GM23338 (cell line): ENCODE results near the gene KIF5A. TPM values are rescaled to one million over a fixed set of nuclear protein-coding genes. Genes with fewer than 3 reads are reported as not detected.

Experiments
- microRNA counts: library from miRNA; unstranded; fragments of <30 nt; microRNA quantifications from one replicate; lab custom pipeline; 2017
- microRNA-seq: library from miRNA; unstranded; fragments of <30 nt; microRNA quantifications from one replicate; pipeline ENCODE4, GENCODE V29; 2017
- polyA plus RNA-seq: library from polyadenylated mRNA; unstranded; fragments of >200 nt; fragmentation: Nextera tagmentation; extraction: Ambion mirVana; gene quantifications from 2 replicates; pipeline ENCODE4 v1.2.1, GENCODE V29; 2016
- small RNA-seq: library from RNA; depleted of rRNA; stranded (forward); fragments of <200 nt; gene quantifications from one replicate; pipeline ENCODE3, GENCODE V24; 2014; ENCODE audit warnings: low replicate concordance
- total RNA-seq: library from RNA; depleted of rRNA; stranded (reverse); fragments of >200 nt; shearing (Covaris generic); gene quantifications from 2 replicates; pipeline ENCODE4 v1.2.3, GENCODE V29; 2014; rRNA removed

The KIF5A gene
- total and polyA plus RNA-seq, 2 experiments from 2014 or later: 11.1 to 21.3 TPM

MicroRNAs within 50 kb of the gene (microRNA counts, 767-probe panel; counts per million panel counts)
- not detected for microRNA hsa-miR-616-3p (lab: Ali Mortazavi, UCI)

Small RNAs within 50 kb of the gene (microRNA-seq; reads per million reads assigned to microRNA genes)
- gene MIR616 (0.89 reads per million), gene MIR6758 (1.8 reads per million)

Small RNAs within 50 kb of the gene (small RNA-seq; reads per million reads assigned to genes)
- not detected for gene MIR616

Other genes starting within 250 kb of the KIF5A start
- 17.7 and 19.6 TPM in 2 replicates for gene R3HDM2, start 119.0 kb upstream of the KIF5A start, total RNA-seq
- 9.6 and 10.2 TPM in 2 replicates for gene R3HDM2, start 119.0 kb upstream of the KIF5A start, polyA plus RNA-seq
- not detected in 2 replicates for gene INHBC, start 115.3 kb upstream of the KIF5A start, total RNA-seq
- gene INHBC, start 115.3 kb upstream of the KIF5A start, polyA plus RNA-seq: 0.53 TPM in 1 of 2 replicates, not detected in the other
- 19.4 and 29.0 TPM in 2 replicates for gene INHBE, start 94.7 kb upstream of the KIF5A start, total RNA-seq
- gene INHBE, start 94.7 kb upstream of the KIF5A start, polyA plus RNA-seq: 5.6 and 7.4 TPM in 2 replicates
- 16.1 and 18.1 TPM in 2 replicates for gene GLI1, start 90.3 kb upstream of the KIF5A start, total RNA-seq
- 4.8 and 5.6 TPM in 2 replicates for gene GLI1, start 90.3 kb upstream of the KIF5A start, polyA plus RNA-seq
- gene ARHGAP9, start 70.2 kb upstream of the KIF5A start, total RNA-seq: 4.6 and 7.1 TPM in 2 replicates
- gene ARHGAP9, start 70.2 kb upstream of the KIF5A start, polyA plus RNA-seq: 4.5 and 4.9 TPM in 2 replicates
- 247 and 266 TPM in 2 replicates for gene MARS1, start 62.0 kb upstream of the KIF5A start, total RNA-seq
- 351 and 389 TPM in 2 replicates for gene MARS1, start 62.0 kb upstream of the KIF5A start, polyA plus RNA-seq
- 3.9 and 4.1 TPM in 2 replicates for gene DDIT3, start 29.5 kb upstream of the KIF5A start, total RNA-seq
- 11.7 and 12.5 TPM in 2 replicates for gene DDIT3, start 29.5 kb upstream of the KIF5A start, polyA plus RNA-seq
- gene MBD6, start 27.2 kb upstream of the KIF5A start, total RNA-seq: 12.5 and 16.9 TPM in 2 replicates
- 17.1 and 18.3 TPM in 2 replicates for gene MBD6, start 27.2 kb upstream of the KIF5A start, polyA plus RNA-seq
- 134 and 157 TPM in 2 replicates for gene DCTN2, start 2.9 kb upstream of the KIF5A start, total RNA-seq
- gene DCTN2, start 2.9 kb upstream of the KIF5A start, polyA plus RNA-seq: 56.1 and 62.3 TPM in 2 replicates
- 26.4 and 30.6 TPM in 2 replicates for gene PIP4K2C, start 41.1 kb downstream of the KIF5A start, total RNA-seq
- 10.5 and 10.8 TPM in 2 replicates for gene PIP4K2C, start 41.1 kb downstream of the KIF5A start, polyA plus RNA-seq
- 37.8 and 46.6 TPM in 2 replicates for gene DTX3, start 54.8 kb downstream of the KIF5A start, total RNA-seq
- gene DTX3, start 54.8 kb downstream of the KIF5A start, polyA plus RNA-seq: 16.7 and 22.8 TPM in 2 replicates
- gene ARHGEF25, start 61.4 kb downstream of the KIF5A start, total RNA-seq: 9.9 and 10.2 TPM in 2 replicates
- 0.53 TPM in 1 of 2 replicates, not detected in the other for gene ARHGEF25, start 61.4 kb downstream of the KIF5A start, polyA plus RNA-seq
- 2.4 and 2.8 TPM in 2 replicates for gene B4GALNT1, start 83.2 kb downstream of the KIF5A start, total RNA-seq
- gene B4GALNT1, start 83.2 kb downstream of the KIF5A start, polyA plus RNA-seq: 1.3 and 1.4 TPM in 2 replicates
- 66.1 and 79.7 TPM in 2 replicates for gene OS9, start 144.1 kb downstream of the KIF5A start, total RNA-seq
- 27.5 and 29.3 TPM in 2 replicates for gene OS9, start 144.1 kb downstream of the KIF5A start, polyA plus RNA-seq
- gene AGAP2, start 188.7 kb downstream of the KIF5A start, total RNA-seq: 1.1 and 1.3 TPM in 2 replicates
- 0.36 and 0.38 TPM in 2 replicates for gene AGAP2, start 188.7 kb downstream of the KIF5A start, polyA plus RNA-seq
- 15.6 and 32.9 TPM in 2 replicates for gene TSPAN31, start 195.0 kb downstream of the KIF5A start, total RNA-seq
- 12.9 and 15.5 TPM in 2 replicates for gene TSPAN31, start 195.0 kb downstream of the KIF5A start, polyA plus RNA-seq
- gene CDK4, start 202.3 kb downstream of the KIF5A start, total RNA-seq: 198 and 214 TPM in 2 replicates
- 105 and 108 TPM in 2 replicates for gene CDK4, start 202.3 kb downstream of the KIF5A start, polyA plus RNA-seq
- 2.9 and 3.5 TPM in 2 replicates for gene MARCHF9, start 205.1 kb downstream of the KIF5A start, total RNA-seq
- gene MARCHF9, start 205.1 kb downstream of the KIF5A start, polyA plus RNA-seq: 3.1 and 3.3 TPM in 2 replicates
- 2.7 and 6.8 TPM in 2 replicates for gene CYP27B1, start 217.0 kb downstream of the KIF5A start, total RNA-seq
- 0.83 and 1.1 TPM in 2 replicates for gene CYP27B1, start 217.0 kb downstream of the KIF5A start, polyA plus RNA-seq
- gene METTL1, start 222.1 kb downstream of the KIF5A start, total RNA-seq: 12.2 and 18.9 TPM in 2 replicates
- gene METTL1, start 222.1 kb downstream of the KIF5A start, polyA plus RNA-seq: 39.5 and 47.0 TPM in 2 replicates
- gene EEF1AKMT3, start 222.6 kb downstream of the KIF5A start, total RNA-seq: 3.0 and 5.3 TPM in 2 replicates
- 1.3 and 1.7 TPM in 2 replicates for gene EEF1AKMT3, start 222.6 kb downstream of the KIF5A start, polyA plus RNA-seq
- gene TSFM, start 232.7 kb downstream of the KIF5A start, total RNA-seq: 29.5 and 30.9 TPM in 2 replicates
- gene TSFM, start 232.7 kb downstream of the KIF5A start, polyA plus RNA-seq: 41.7 and 43.1 TPM in 2 replicates